Activated naive CD4-positive, alpha-beta T cell treated with anti-CD3 and anti-CD28 coated beads for 36 hours (primary cell): ENCODE data around the gene SBK1. TPM values are rescaled to one million over a fixed set of nuclear protein-coding genes. Genes with fewer than 3 reads are reported as not detected.
"Not testable (repeated sequence)": the region's sequence is repeated elsewhere in the genome, so short reads cannot be mapped to it uniquely, and the experiment has no call there.

ENCODE experiments used
- CTCF ChIA-PET: fragments of 350-600 bp; sonication (Branson Sonifier 250); formaldehyde crosslinking; loops from one replicate; lab custom pipeline; 2021; ENCODE audit warnings: antibody characterized with exemption; lab: Charles Lee
- DNase-seq: peaks from one replicate; pipeline ENCODE4 v3.0.0-alpha.2; 2020
- H3K27ac Mint-ChIP-seq: one replicate; pipeline ENCODE4 v1.8.0; 2021; ENCODE audit warnings: mild to moderate bottlenecking, mixed read lengths
- H3K27me3 Mint-ChIP-seq: one replicate; pipeline ENCODE4 v1.8.0; 2021; ENCODE audit warnings: low read depth, mixed read lengths
- H3K36me3 Mint-ChIP-seq: one replicate; pipeline ENCODE4 v1.8.0; 2021; ENCODE audit warnings: low read depth, mixed read lengths
- H3K4me1 Mint-ChIP-seq: one replicate; pipeline ENCODE4 v1.8.0; 2021; ENCODE audit warnings: low read depth, mixed read lengths
- H3K4me3 Mint-ChIP-seq: one replicate; pipeline ENCODE4 v1.8.0; 2021; ENCODE audit warnings: mild to moderate bottlenecking, moderate library complexity, mixed read lengths
- H3K9me3 Mint-ChIP-seq: one replicate; pipeline ENCODE4 v1.8.0; 2021; ENCODE audit warnings: mixed read lengths
- intact Hi-C: fragments of 100-400 bp; cut with micrococcal nuclease; formaldehyde crosslinking; loops from one replicate; pipeline ENCODE4 v1.15.1; 2023
- total RNA-seq, 2 experiments: library from RNA; stranded (reverse); gene quantifications; one replicate each; pipeline ENCODE4 v1.2.3, GENCODE V29; 2021

The SBK1 gene
- total RNA-seq, 2 experiments from 2014 or later, result 2.8 to 3.4 TPM

- H3K4me1 Mint-ChIP-seq, intact Hi-C loops, H3K27ac Mint-ChIP-seq, CTCF ChIA-PET, H3K27me3 Mint-ChIP-seq, H3K4me3 Mint-ChIP-seq, H3K9me3 Mint-ChIP-seq, H3K36me3 Mint-ChIP-seq: not testable (repeated sequence)
- DNase-seq, result peak; percentile 10
Observed at GRCh38 chr16:28364268-28365173, 72.2 kb downstream of the SBK1 start.

GRCh38 chr16:28367926-28368325 is 75.6 kb downstream of the SBK1 start:
- H3K36me3 Mint-ChIP-seq, H3K4me3 Mint-ChIP-seq, H3K27me3 Mint-ChIP-seq, H3K27ac Mint-ChIP-seq, CTCF ChIA-PET, DNase-seq, H3K4me1 Mint-ChIP-seq, intact Hi-C loops, H3K9me3 Mint-ChIP-seq: not testable (repeated sequence)

Other genes with a start within 250 kb of the SBK1 start
- not detected for gene GSG1L, start 228.8 kb upstream of the SBK1 start, total RNA-seq
- gene XPO6, start 80.6 kb upstream of the SBK1 start, total RNA-seq, result 100 to 1,000 TPM; 215 to 229 TPM
- gene NPIPB6, start 71.0 kb downstream of the SBK1 start, total RNA-seq, result 1 to 10 TPM; 2.0 TPM
- gene EIF3CL, start 111.3 kb downstream of the SBK1 start, total RNA-seq, result 10 to 100 TPM; 88.3 to 96.9 TPM
- not detected for gene NPIPB7, start 179.8 kb downstream of the SBK1 start, total RNA-seq
- 10 to 100 TPM in 1 of 2 experiments, 1 to 10 TPM in 1; 9.9 to 10.4 TPM for gene CLN3, start 199.5 kb downstream of the SBK1 start, total RNA-seq
- gene APOBR, start 202.1 kb downstream of the SBK1 start, total RNA-seq, result under 1 TPM; 0.72 to 0.77 TPM
- gene IL27, start 214.3 kb downstream of the SBK1 start, total RNA-seq, result not detected
- gene NUPR1, start 246.4 kb downstream of the SBK1 start, total RNA-seq, result not detected